Endothelial cell of umbilical vein (primary cell): ENCODE results near the gene KIF17. TPM values are rescaled to one million over a fixed set of nuclear protein-coding genes. Genes with fewer than 3 reads are reported as not detected.

Experiments used
- BruUV-seq: library from RNA; stranded (reverse); fragments of 400-500 nt; replicated peaks from 2 replicates; lab custom pipeline; 2021; lab: Mats Ljungman, UMichigan
- CTCF ChIA-PET: fragments of 300-600, 350-600 bp; sonication (Branson Sonifier 250); formaldehyde crosslinking; loops from one replicate; lab custom pipeline; 2021; ENCODE audit warnings: antibody characterized with exemption, inconsistent platforms; lab: Charles Lee
- POLR2A ChIA-PET: fragments of 300-600, 350-600 bp; sonication (Branson Sonifier 250); formaldehyde crosslinking; loops from one replicate; lab custom pipeline; 2021; ENCODE audit warnings: antibody characterized with exemption, inconsistent platforms; lab: Charles Lee
- DNase-seq: peaks from one replicate; pipeline ENCODE4 v3.0.0-alpha.2; 2011; ENCODE audit warnings: low read depth, low spot score
- FAIRE-seq: peaks from 2 replicates; lab custom pipeline; 2011; peaks lifted over from hg19 to GRCh38; lab: Jason Lieb, UNC
- H2AFZ ChIP-seq: 2 replicates; pipeline ENCODE4 v1.6.0; 2012; ENCODE audit warnings: low read depth, low read length, control low read depth, inconsistent platforms
- H3K27ac ChIP-seq: 2 replicates; pipeline ENCODE4 v1.5.1; 2011; ENCODE audit warnings: low read depth, mild to moderate bottlenecking, control low read depth, low read length, moderate library complexity; ENCODE audit not compliant: insufficient read depth
- H3K27me3 ChIP-seq, 2 experiments: 2 replicates each; pipeline versions ENCODE4 v1.6.0 to v1.6.1; 2011; ENCODE audit warnings: low read length in 2 of 2, mixed read lengths in 1 of 2; ENCODE audit not compliant: control insufficient read depth in 2 of 2, insufficient read depth in 2 of 2
- H3K36me3 ChIP-seq, 2 experiments: 2 replicates in 1 of 2; 3 replicates in 1 of 2; pipeline ENCODE4 v1.5.1; 2011; ENCODE audit warnings: low read length in 2 of 2, mild to moderate bottlenecking in 1 of 2, moderate library complexity in 1 of 2; ENCODE audit not compliant: control insufficient read depth in 2 of 2, insufficient read depth in 2 of 2; ENCODE audit errors: extremely low read depth in 1 of 2
- H3K4me1 ChIP-seq: 3 replicates; pipeline ENCODE4 v1.5.1; 2011; ENCODE audit warnings: mild to moderate bottlenecking, low read length; ENCODE audit not compliant: control insufficient read depth, insufficient read depth; ENCODE audit errors: extremely low read depth
- H3K4me2 ChIP-seq: 2 replicates; pipeline ENCODE4 v1.6.1; 2011; ENCODE audit warnings: low read length, control low read depth, mixed read lengths; ENCODE audit not compliant: insufficient read depth
- H3K4me3 ChIP-seq, 3 experiments: fragments of 200-600 bp in 1 of 3; sonication (generic), shearing (Covaris generic) in 1 of 3; replicated peaks in 1 of 3; 2 replicates each; pipeline ENCODE4 v1.5.1; 2011 to 2016; ENCODE audit warnings: control low read depth in 3 of 3, low read length in 3 of 3, mild to moderate bottlenecking in 2 of 3, inconsistent platforms in 1 of 3, low read depth in 1 of 3, moderate library complexity in 1 of 3; ENCODE audit not compliant: insufficient read depth in 1 of 3
- H3K79me2 ChIP-seq: 2 replicates; pipeline ENCODE4 v1.6.0; 2012; ENCODE audit warnings: low read length, inconsistent platforms; ENCODE audit not compliant: control insufficient read depth, insufficient read depth
- H3K9ac ChIP-seq: replicated peaks from 2 replicates; pipeline ENCODE3; 2011; ENCODE audit warnings: low read length, control low read depth; ENCODE audit not compliant: insufficient read depth; ENCODE audit errors: extremely low read depth
- H3K9me1 ChIP-seq: replicated peaks from 3 replicates; pipeline ENCODE4 v1.6.0; 2011; ENCODE audit warnings: mild to moderate bottlenecking, low read length; ENCODE audit not compliant: control insufficient read depth, insufficient read depth; ENCODE audit errors: extremely low read depth
- H3K9me3 ChIP-seq: replicated peaks from 2 replicates; pipeline ENCODE4 v1.5.1; 2012; ENCODE audit warnings: low read length, inconsistent platforms; ENCODE audit not compliant: control insufficient read depth, insufficient read depth
- H4K20me1 ChIP-seq: replicated peaks from 2 replicates; pipeline ENCODE3; 2011; ENCODE audit warnings: mild to moderate bottlenecking, low read length; ENCODE audit not compliant: control insufficient read depth, insufficient read depth; ENCODE audit errors: extremely low read depth
- EZH2 ChIP-seq: IDR thresholded peaks from 2 replicates; pipeline ENCODE4 v1.6.1; 2012; ENCODE audit warnings: borderline replicate concordance, low read depth, mild to moderate bottlenecking, moderate library complexity, low read length, inconsistent platforms; ENCODE audit not compliant: severe bottlenecking
- FOS ChIP-seq: IDR thresholded peaks from 2 replicates; pipeline ENCODE4 v1.6.1; 2011; ENCODE audit warnings: mild to moderate bottlenecking, low read length, moderate library complexity, borderline replicate concordance; ENCODE audit not compliant: insufficient read depth
- JUN ChIP-seq: IDR thresholded peaks from 2 replicates; pipeline ENCODE4 v1.6.1; 2011; ENCODE audit warnings: borderline replicate concordance, low read depth; ENCODE audit not compliant: insufficient read length, insufficient read depth
- MYC ChIP-seq: IDR thresholded peaks from one replicate; pipeline ENCODE4 v1.6.1; 2011; ENCODE audit warnings: mild to moderate bottlenecking, low read depth, low read length
- POLR2A ChIP-seq: IDR thresholded peaks from 2 replicates; pipeline ENCODE4 v1.6.1; 2012; ENCODE audit warnings: low read depth, mild to moderate bottlenecking, control low read depth, low read length
- POLR2AphosphoS5 ChIP-seq: IDR thresholded peaks from 2 replicates; pipeline ENCODE4 v1.6.1; 2012; ENCODE audit warnings: low read depth, mild to moderate bottlenecking, control low read depth, low read length, moderate library complexity; ENCODE audit not compliant: insufficient read depth
- dilution Hi-C: fragments of 300-500 bp; cut with MboI; formaldehyde crosslinking; loops from one replicate; pipeline ENCODE4 v1.15.0; 2019; ENCODE audit warnings: low sequenced_read_pairs; ENCODE audit not compliant: extremely low pct_ligation_motif_present
- intact Hi-C: fragments of 100-400 bp; cut with micrococcal nuclease; formaldehyde crosslinking; loops from one replicate; pipeline ENCODE4 v1.10.0; 2022
- polyA plus RNA-seq, 4 experiments: library from polyadenylated mRNA; depleted of rRNA in 3 of 4; stranded (reverse) in 3 of 4; unstranded in 1 of 4; fragments of >200 nt; gene quantifications; 2 replicates each; pipeline versions ENCODE4 v1.2.1 to v1.2.3, GENCODE V29; 2011 to 2012; ENCODE audit warnings: missing spikeins in 1 of 4
- total RNA-seq: library from RNA; stranded (reverse); gene quantifications from 2 replicates; pipeline ENCODE4 v1.2.3, GENCODE V29; 2021
- TF ChIP-seq, protein P1 (sequence below): IDR thresholded peaks from 2 replicates; pipeline ENCODE4 v1.6.1; 2011; ENCODE audit not compliant: insufficient read depth, insufficient read length

Gene KIF17
- total and polyA plus RNA-seq, 2 donors (not counting 3 experiments of a cell fraction or from before 2014, with no cell fraction given): 1.1 to 1.5 TPM

DNA sequence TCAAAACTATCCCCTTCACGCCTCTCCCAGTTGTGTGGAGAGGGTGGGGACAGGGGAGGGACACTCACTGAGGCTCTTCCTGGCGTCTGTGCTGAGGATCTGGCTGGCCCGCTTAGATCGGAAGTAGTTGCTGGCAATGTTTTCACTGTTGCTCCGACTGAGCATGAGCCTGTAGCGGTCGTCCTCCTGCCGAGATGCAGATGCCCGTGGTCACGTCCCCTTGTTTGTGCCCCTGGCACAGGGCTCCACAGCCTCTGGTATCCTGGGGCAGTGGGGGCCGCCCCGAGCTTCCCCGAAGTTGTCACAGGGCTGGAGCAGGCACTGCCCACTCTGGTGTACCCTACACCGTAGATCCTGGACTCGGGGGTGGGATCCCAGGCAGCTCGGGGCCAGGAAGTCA lies 51.7 kb downstream of the KIF17 start:
- H3K79me2 ChIP-seq: peaks cover under 1% of the 10 kb centered on the region
- peak overlapping the region; percentile 80 for H2AFZ ChIP-seq
- POLR2A ChIA-PET: no interaction called here
- TF ChIP-seq EZH2 (no peak), FOS (no peak), JUN (no peak), POLR2A (no peak)
- no peak overlapping the region for H3K9ac ChIP-seq
- DNase-seq (peak; percentile 10), FAIRE-seq (peak; percentile 67)
- intact Hi-C loops (no loop called here), dilution Hi-C loops (no loop called here)
- peak overlapping the region; percentile 4 for H3K27ac ChIP-seq
- no peaks in the 10 kb centered on the region for H3K27me3 ChIP-seq
- no peaks in the 10 kb centered on the region for H3K36me3 ChIP-seq
- CTCF ChIA-PET: no interaction called here
- no peak overlapping the region for H3K4me3 ChIP-seq
- no peaks in the 10 kb centered on the region for H3K9me1 ChIP-seq
- no peaks in the 10 kb centered on the region for H4K20me1 ChIP-seq
- H3K9me3 ChIP-seq: no peaks in the 10 kb centered on the region
- no peak overlapping the region for H3K4me2 ChIP-seq
- no TSS peak for BruUV-seq
- H3K4me1 ChIP-seq: peaks cover 8% of the 10 kb centered on the region

DNA sequence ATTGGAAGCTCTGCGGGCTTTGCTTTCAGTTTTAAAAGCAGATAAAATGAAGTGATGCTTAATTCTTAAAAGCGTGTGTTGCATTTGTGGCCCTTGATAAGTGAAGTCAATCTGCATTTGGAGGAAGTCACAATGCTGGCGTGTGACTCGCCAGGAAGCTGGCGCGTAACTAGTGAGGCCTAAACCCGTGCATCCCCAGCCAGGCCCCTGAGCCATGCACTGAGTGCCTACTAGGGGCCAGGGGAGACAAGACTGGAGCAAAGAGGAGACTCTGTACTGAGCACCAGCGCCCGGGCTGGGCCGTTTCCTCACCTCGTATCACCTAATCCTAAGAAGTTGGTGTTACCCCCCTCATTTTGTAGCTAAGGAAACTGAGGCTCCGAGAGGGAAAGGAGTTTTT lies 52.1 kb downstream of the KIF17 start:
- H3K4me2 ChIP-seq: no peak overlapping the region
- ChIA-PET POLR2A (interaction anchor here (0.7 kb wide), 1 partner anchor 135 kb away, joined by 3 read pairs; no protein-coding TSS in a partner anchor), CTCF (no interaction called here)
- H3K27me3 ChIP-seq: no peaks in the 10 kb centered on the region
- peaks cover 9% of the 10 kb centered on the region for H3K4me1 ChIP-seq
- H3K9ac ChIP-seq: no peak overlapping the region
- intact Hi-C loops: no loop called here
- no peaks in the 10 kb centered on the region for H3K36me3 ChIP-seq
- TF ChIP-seq JUN (no peak), EZH2 (no peak), POLR2AphosphoS5 (no peak), MYC (no peak), POLR2A (no peak)
- TF ChIP-seq, protein P1, sequence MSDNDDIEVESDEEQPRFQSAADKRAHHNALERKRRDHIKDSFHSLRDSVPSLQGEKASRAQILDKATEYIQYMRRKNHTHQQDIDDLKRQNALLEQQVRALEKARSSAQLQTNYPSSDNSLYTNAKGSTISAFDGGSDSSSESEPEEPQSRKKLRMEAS: no peak
- H2AFZ ChIP-seq: peak overlapping the region; percentile 80
- peak overlapping the region; percentile 4 for H3K27ac ChIP-seq
- H3K9me1 ChIP-seq: no peaks in the 10 kb centered on the region
- H4K20me1 ChIP-seq: no peaks in the 10 kb centered on the region
- peak; percentile 40 for DNase-seq
- no TSS peak for BruUV-seq
- no peak overlapping the region for H3K4me3 ChIP-seq
- dilution Hi-C loops: no loop called here
- peaks cover 5% of the 10 kb centered on the region for H3K79me2 ChIP-seq
- H3K9me3 ChIP-seq: no peaks in the 10 kb centered on the region
- peak; percentile 65 for FAIRE-seq
